Caco-2 (cell line): Measurements from ENCODE around the gene STK17A. TPM values are rescaled to one million over a fixed set of nuclear protein-coding genes. Genes with fewer than 3 reads are reported as not detected.

Experiments used
- BruUV-seq: library from RNA; stranded (reverse); fragments of 400-500 nt; replicated peaks from 2 replicates; lab custom pipeline; 2021; lab: Mats Ljungman, UMichigan
- CTCF ChIA-PET: fragments of 300-600 bp; sonication (Branson Sonifier 250); formaldehyde crosslinking; loops from one replicate; lab custom pipeline; 2022; ENCODE audit warnings: antibody characterized with exemption; lab: Charles Lee
- POLR2A ChIA-PET: fragments of 300-600 bp; sonication (Branson Sonifier 250); formaldehyde crosslinking; loops from one replicate; lab custom pipeline; 2022; ENCODE audit warnings: antibody characterized with exemption; lab: Charles Lee
- DNase-seq, 2 experiments: peaks; one replicate each; pipeline versions ENCODE4 v3.0.0 to v3.0.0-alpha.2; 2020 to 2022
- H3K27me3 ChIP-seq: replicated peaks from 2 replicates; pipeline ENCODE4 v1.6.0; 2011; ENCODE audit warnings: low read length; ENCODE audit not compliant: control insufficient read depth, insufficient read depth
- H3K36me3 ChIP-seq: 2 replicates; pipeline ENCODE4 v1.5.1; 2011; ENCODE audit warnings: low read length; ENCODE audit not compliant: control insufficient read depth, insufficient read depth
- H3K4me1 ChIP-seq: fragments of 250-450 bp; sonication (Bioruptor Pico); 2 replicates; pipeline ENCODE4 v1.5.1; 2020; ENCODE audit warnings: mild to moderate bottlenecking
- H3K4me3 ChIP-seq: 2 replicates; pipeline ENCODE4 v1.5.1; 2011; ENCODE audit warnings: low read depth, mild to moderate bottlenecking, control low read depth, low read length
- H3K9me3 ChIP-seq: fragments of 250-450 bp; sonication (Bioruptor Pico); 2 replicates; pipeline ENCODE4 v1.5.1; 2020; ENCODE audit warnings: mild to moderate bottlenecking, moderate library complexity
- H3K27ac Mint-ChIP-seq: one replicate; pipeline ENCODE4 v1.8.0; 2022; ENCODE audit warnings: mixed read lengths; ENCODE audit not compliant: unreplicated experiment
- H3K27me3 Mint-ChIP-seq: one replicate; pipeline ENCODE4 v1.8.0; 2022; ENCODE audit warnings: mixed read lengths; ENCODE audit not compliant: insufficient read depth, unreplicated experiment
- H3K36me3 Mint-ChIP-seq: one replicate; pipeline ENCODE4 v1.8.0; 2022; ENCODE audit warnings: mild to moderate bottlenecking, mixed read lengths; ENCODE audit not compliant: insufficient read depth, unreplicated experiment
- H3K4me1 Mint-ChIP-seq: one replicate; pipeline ENCODE4 v1.8.0; 2022; ENCODE audit warnings: low read depth, mixed read lengths; ENCODE audit not compliant: unreplicated experiment
- H3K4me3 Mint-ChIP-seq: one replicate; pipeline ENCODE4 v1.8.0; 2022; ENCODE audit warnings: mild to moderate bottlenecking, moderate library complexity, mixed read lengths; ENCODE audit not compliant: unreplicated experiment
- H3K9me3 Mint-ChIP-seq: one replicate; pipeline ENCODE4 v1.8.0; 2022; ENCODE audit warnings: mixed read lengths; ENCODE audit not compliant: unreplicated experiment
- CTCF ChIP-seq, 2 experiments: fragments of 200-600 bp in 1 of 2; IDR thresholded peaks; 1 replicate in 1 of 2; 2 replicates in 1 of 2; pipeline versions ENCODE4 v1.5.1 to v1.8.0; 2011 to 2022; ENCODE audit warnings: antibody characterized with exemption in 1 of 2, control low read depth in 1 of 2, inconsistent platforms in 1 of 2, low read depth in 1 of 2, low read length in 1 of 2, mild to moderate bottlenecking in 1 of 2, moderate library complexity in 1 of 2; ENCODE audit not compliant: insufficient read depth in 1 of 2, severe bottlenecking in 1 of 2, unreplicated experiment in 1 of 2
- intact Hi-C: fragments of 100-400 bp; cut with micrococcal nuclease; formaldehyde crosslinking; loops from one replicate; pipeline ENCODE4 v1.10.0; 2022; ENCODE audit not compliant: unreplicated experiment
- total RNA-seq: library from RNA; stranded (reverse); gene quantifications from 2 replicates; pipeline ENCODE4 v1.2.3, GENCODE V29; 2022

The STK17A gene
- total RNA-seq, 1 experiment from 2014 or later = 19.6 TPM

- Mint-ChIP-seq H3K27ac (no peak overlapping the region), H3K4me3 (no peak overlapping the region), H3K27me3 (no peaks in the 10 kb centered on the region), H3K9me3 (no peaks in the 10 kb centered on the region), H3K36me3 (peaks cover 12% of the 10 kb centered on the region), H3K4me1 (peaks cover 20% of the 10 kb centered on the region)
- Histone ChIP-seq H3K4me1 (0 out of 2 replicates have a peak, but pooled peaks cover 9% of the 10 kb centered on the region), H3K9me3 (no peaks in the 10 kb centered on the region), H3K4me3 (no peak overlapping the region), H3K36me3 (no peaks in the 10 kb centered on the region), H3K27me3 (no peaks in the 10 kb centered on the region)
- BruUV-seq = no TSS peak
- intact Hi-C loops = no loop called here
- CTCF ChIA-PET = no interaction called here
- POLR2A ChIA-PET = no interaction called here
- TF ChIP-seq CTCF (IDR thresholded peaks at IDR 0.05; ENCODE audit: insufficient read depth in 1 of 2, low read depth in 1 of 2, low read length in 1 of 2, severe bottlenecking in 1 of 2, unreplicated experiment in 1 of 2) = no peak
- no peak for DNase-seq
These were observed 77.2 kb downstream of the STK17A start for GRCh38 chr7:43660141-43660540.

- intact Hi-C loops = no loop called here
- DNase-seq = no peak
- Histone ChIP-seq H3K4me1 (peaks cover 16% of the 10 kb centered on the region), H3K27me3 (no peaks in the 10 kb centered on the region), H3K9me3 (0 out of 2 replicates have a peak, but pooled peaks cover 2% of the 10 kb centered on the region), H3K36me3 (no peaks in the 10 kb centered on the region), H3K4me3 (no peak overlapping the region)
- Mint-ChIP-seq H3K27me3 (no peaks in the 10 kb centered on the region), H3K36me3 (no peaks in the 10 kb centered on the region), H3K9me3 (no peaks in the 10 kb centered on the region), H3K4me3 (no peak overlapping the region), H3K27ac (no peak overlapping the region), H3K4me1 (peaks cover 30% of the 10 kb centered on the region)
- ChIA-PET POLR2A (no interaction called here), CTCF (no interaction called here)
- no TSS peak for BruUV-seq
- TF ChIP-seq CTCF (IDR thresholded peaks at IDR 0.05; ENCODE audit: insufficient read depth in 1 of 2, low read depth in 1 of 2, low read length in 1 of 2, severe bottlenecking in 1 of 2, unreplicated experiment in 1 of 2) = no peak
These were observed 81.8 kb downstream of the STK17A start for GRCh38 chr7:43664681-43665080.

GRCh38 chr7:43666938-43667337, 84.0 kb downstream of the STK17A start:
- Mint-ChIP-seq H3K9me3 (no peaks in the 10 kb centered on the region), H3K27me3 (no peaks in the 10 kb centered on the region), H3K4me1 (peaks cover 22% of the 10 kb centered on the region), H3K4me3 (no peak overlapping the region), H3K27ac (no peak overlapping the region), H3K36me3 (no peaks in the 10 kb centered on the region)
- no peak for DNase-seq
- H3K9me3 ChIP-seq = 0 out of 2 replicates have a peak, but pooled peaks cover 2% of the 10 kb centered on the region
- no peak for TF ChIP-seq CTCF (IDR thresholded peaks at IDR 0.05; ENCODE audit: insufficient read depth in 1 of 2, low read depth in 1 of 2, low read length in 1 of 2, severe bottlenecking in 1 of 2, unreplicated experiment in 1 of 2)
- no peaks in the 10 kb centered on the region for H3K27me3 ChIP-seq
- intact Hi-C loops = no loop called here
- peaks cover 16% of the 10 kb centered on the region for H3K4me1 ChIP-seq
- H3K36me3 ChIP-seq = no peaks in the 10 kb centered on the region
- H3K4me3 ChIP-seq = no peak overlapping the region
- BruUV-seq = no TSS peak
- POLR2A ChIA-PET = no interaction called here
- CTCF ChIA-PET = no interaction called here
